SK-N-MC (cell line): ENCODE results near the gene TBC1D24.

Source experiments
- DNase-seq: peaks from one replicate; pipeline ENCODE4 v3.0.0-alpha.2; 2011; ENCODE audit warnings: low read depth, low spot score
- H3K27ac ChIP-seq: fragments of 200-600 bp; sonication (generic); 2 replicates; pipeline ENCODE4 v1.5.1; 2016; ENCODE audit warnings: mixed run types
- H3K36me3 ChIP-seq: fragments of 200-600 bp; sonication (generic); 2 replicates; pipeline ENCODE4 v1.6.1; 2017; ENCODE audit warnings: antibody characterized with exemption, low read length, mixed read lengths; ENCODE audit not compliant: insufficient read depth
- H3K4me3 ChIP-seq: fragments of 200-600 bp; sonication (generic); 2 replicates; pipeline ENCODE4 v1.5.1; 2016
- H3K9ac ChIP-seq: fragments of 200-600 bp; sonication (generic); 2 replicates; pipeline ENCODE4 v1.8.0; 2017; ENCODE audit warnings: mixed run types, mixed read lengths; ENCODE audit not compliant: insufficient read length
- H3K9me3 ChIP-seq: fragments of 200-600 bp; sonication (generic); 2 replicates; pipeline ENCODE4 v1.6.1; 2017; ENCODE audit warnings: low read depth, mild to moderate bottlenecking, antibody characterized with exemption, low read length, moderate library complexity, mixed read lengths
- EZH2 ChIP-seq: fragments of 200-600 bp; sonication (generic); IDR thresholded peaks from one replicate; pipeline ENCODE4 v1.6.1; 2017; ENCODE audit warnings: antibody characterized with exemption
- FOXP2 ChIP-seq: optimal IDR thresholded peaks from 2 replicates; pipeline ENCODE3; 2011; ENCODE audit warnings: mild to moderate bottlenecking, moderate library complexity; ENCODE audit not compliant: insufficient read depth; ENCODE audit errors: extremely low read length, control extremely low read depth
- POLR2AphosphoS5 ChIP-seq: IDR thresholded peaks from 2 replicates; pipeline ENCODE4 v1.6.1; 2012; ENCODE audit warnings: mild to moderate bottlenecking, low read depth, low read length, borderline replicate concordance

The TBC1D24 gene

DNA sequence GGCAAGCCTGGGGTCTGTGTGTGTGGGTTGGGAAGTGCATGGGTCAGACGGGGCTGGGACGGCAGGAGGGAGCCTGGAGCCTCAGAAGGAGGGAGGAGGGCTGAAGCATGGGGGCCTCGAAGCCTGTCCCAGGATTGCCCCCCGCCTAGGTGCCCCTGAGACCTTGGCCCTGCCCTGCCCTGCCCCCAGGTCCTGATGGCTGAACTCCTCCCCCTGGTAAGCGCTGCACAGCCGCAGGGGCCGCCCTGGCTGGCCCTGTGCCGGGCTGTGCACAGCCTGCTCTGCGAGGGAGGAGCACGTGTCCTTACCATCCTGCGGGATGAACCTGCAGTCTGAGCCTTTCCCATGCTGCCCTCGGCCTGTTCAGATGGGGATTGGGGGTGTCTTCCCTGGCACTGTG is 10.6 kb upstream of the TBC1D24 start:
- no peak overlapping the region for H3K27ac ChIP-seq
- no peak for DNase-seq
- H3K9me3 ChIP-seq, result no peaks in the 10 kb centered on the region
- no peak overlapping the region for H3K9ac ChIP-seq
- H3K4me3 ChIP-seq, result no peak overlapping the region
- TF ChIP-seq POLR2AphosphoS5 (no peak), EZH2 (no peak), FOXP2 (no peak)
- peaks cover 14% of the 10 kb centered on the region; the same call in 1 of the 2 replicates for H3K36me3 ChIP-seq

DNA sequence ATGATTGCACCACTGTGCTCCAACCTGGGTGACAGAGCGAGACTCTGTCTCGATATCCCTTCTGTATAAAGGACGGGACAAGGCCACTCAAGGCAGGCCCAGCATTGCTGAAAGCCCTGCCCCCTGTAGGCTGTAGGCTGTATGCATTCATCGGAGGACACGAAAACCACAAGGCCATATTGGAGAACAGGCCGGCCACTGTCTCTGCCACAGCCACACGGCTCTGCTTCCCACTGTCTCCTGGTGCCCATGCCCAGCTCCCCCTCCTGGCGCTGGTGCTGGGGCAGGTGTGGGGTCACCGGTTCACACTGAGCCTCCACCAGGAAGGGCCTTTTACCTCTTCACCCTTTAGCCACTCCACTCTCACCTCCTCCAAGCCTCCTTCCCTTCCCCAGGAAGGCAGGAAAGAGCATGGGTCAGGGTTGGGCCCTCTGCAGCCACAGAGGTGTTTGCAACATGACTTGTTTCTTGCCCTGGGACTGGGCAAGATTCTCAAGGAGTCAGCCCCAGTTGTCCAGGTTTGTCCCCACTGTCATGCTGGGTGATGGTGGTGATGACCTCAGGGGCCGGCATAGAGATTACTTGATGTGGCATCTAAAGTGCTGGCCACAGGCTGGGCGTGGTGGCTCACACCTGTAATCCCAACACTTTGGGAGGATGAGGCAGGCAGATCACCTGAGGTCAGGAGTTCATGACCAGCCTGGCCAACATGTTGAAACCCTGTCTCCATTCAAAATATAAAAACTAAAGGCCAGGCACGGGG is 9.1 kb upstream of the TBC1D24 start:
- DNase-seq, result no peak
- no peak overlapping the region for H3K9ac ChIP-seq
- peaks cover 14% of the 10 kb centered on the region; the same call in 1 of the 2 replicates for H3K36me3 ChIP-seq
- H3K27ac ChIP-seq, result no peak overlapping the region
- no peaks in the 10 kb centered on the region for H3K9me3 ChIP-seq
- no peak for TF ChIP-seq POLR2AphosphoS5
- no peak for TF ChIP-seq FOXP2
- TF ChIP-seq EZH2, result no peak
- no peak overlapping the region for H3K4me3 ChIP-seq

DNA sequence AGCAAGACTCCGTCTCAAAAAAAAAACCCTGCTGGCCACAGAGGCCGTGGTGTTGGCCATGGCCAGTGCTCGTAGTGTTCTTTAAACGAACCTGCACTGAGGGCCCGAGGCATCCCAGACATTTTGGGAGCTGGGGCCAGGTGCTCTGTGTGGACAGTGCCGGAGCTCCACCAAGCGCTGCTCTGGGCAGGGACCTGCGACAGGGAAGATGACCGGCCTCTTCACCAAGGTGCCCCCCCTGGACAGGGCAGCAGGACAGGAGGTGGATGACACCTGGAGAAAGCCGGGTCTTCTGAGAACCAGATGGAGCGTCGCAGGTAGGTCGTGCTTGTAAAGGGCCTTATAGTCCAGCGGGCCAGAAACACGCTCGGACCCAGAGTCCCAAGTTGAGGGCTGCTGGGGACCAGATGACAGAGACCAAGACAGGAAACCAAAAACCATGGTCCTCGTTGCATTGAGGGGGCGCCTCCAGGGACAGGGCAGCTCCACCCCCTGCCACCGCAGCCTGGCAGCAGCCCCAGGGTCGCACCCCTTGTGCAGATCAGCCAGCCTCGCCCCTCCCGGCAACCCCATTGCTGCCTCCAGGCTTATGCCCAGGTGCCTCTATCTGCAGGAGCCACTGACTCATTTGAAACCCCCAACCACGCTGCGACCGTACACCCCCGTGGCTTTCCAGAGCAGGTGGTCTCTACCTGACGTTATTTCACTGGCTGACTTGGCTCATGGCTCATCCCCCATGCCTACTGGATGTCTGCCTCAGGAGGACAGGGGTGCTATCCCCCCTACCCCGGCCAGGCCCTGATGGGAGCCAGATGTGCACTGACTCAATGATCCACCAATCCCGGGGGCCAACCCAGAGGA is 8.0 kb upstream of the TBC1D24 start:
- peaks cover 8% of the 10 kb centered on the region; the same call in 1 of the 2 replicates for H3K36me3 ChIP-seq
- DNase-seq, result no peak
- TF ChIP-seq POLR2AphosphoS5 (0 out of 2 replicates have a peak, but pooled peaks have one; percentile 10), FOXP2 (no peak)
- no peak overlapping the region for H3K9ac ChIP-seq
- H3K4me3 ChIP-seq, result no peak overlapping the region
- H3K27ac ChIP-seq, result peak overlapping the region; percentile 70; the same call in 1 of the 2 replicates
- no peaks in the 10 kb centered on the region for H3K9me3 ChIP-seq

DNA sequence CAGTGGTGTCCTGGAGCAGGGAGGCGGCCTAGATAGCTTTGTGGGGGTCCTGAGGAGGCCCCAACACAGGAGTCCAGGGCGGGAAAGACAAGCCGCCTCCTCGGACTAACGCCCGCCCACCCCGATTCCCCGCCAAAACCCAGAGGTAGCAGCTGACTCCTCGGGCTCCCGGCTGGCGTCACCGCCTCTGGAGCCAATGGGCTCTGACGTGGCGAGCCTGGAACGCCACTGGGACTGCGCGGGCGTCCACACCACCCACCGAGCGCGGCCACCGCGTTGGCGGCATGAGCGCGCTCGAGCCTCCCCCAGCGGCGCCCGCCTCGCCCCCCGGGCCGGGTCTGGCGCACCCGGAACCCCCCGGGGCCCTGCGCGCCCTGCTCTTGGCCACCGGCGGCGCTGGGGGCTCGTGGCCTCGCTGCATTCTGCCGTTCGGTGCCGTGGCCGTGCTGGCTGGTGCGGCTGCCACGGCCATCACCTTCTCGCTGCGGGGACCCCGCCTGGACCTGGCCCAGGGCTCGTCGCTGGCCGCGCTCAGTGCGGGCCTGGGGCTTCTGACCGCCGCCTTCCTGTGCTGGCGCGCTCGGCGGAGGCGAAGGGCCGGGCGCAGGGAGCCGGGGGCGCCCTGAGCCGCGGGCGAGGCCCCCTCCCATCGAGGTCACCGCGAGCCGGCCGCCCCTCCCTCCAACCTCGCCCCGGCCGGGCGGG is 7.2 kb upstream of the TBC1D24 start:
- H3K27ac ChIP-seq, result peak overlapping the region; percentile 89
- no peaks in the 10 kb centered on the region for H3K9me3 ChIP-seq
- DNase-seq, result no peak
- TF ChIP-seq FOXP2 (no peak), POLR2AphosphoS5 (peak; percentile 40; the same call in 1 of the 2 replicates), EZH2 (no peak)
- H3K9ac ChIP-seq, result peak overlapping the region; percentile 78
- H3K4me3 ChIP-seq, result peak overlapping the region; percentile 75
- H3K36me3 ChIP-seq, result peaks cover 2% of the 10 kb centered on the region; the same call in 1 of the 2 replicates

DNA sequence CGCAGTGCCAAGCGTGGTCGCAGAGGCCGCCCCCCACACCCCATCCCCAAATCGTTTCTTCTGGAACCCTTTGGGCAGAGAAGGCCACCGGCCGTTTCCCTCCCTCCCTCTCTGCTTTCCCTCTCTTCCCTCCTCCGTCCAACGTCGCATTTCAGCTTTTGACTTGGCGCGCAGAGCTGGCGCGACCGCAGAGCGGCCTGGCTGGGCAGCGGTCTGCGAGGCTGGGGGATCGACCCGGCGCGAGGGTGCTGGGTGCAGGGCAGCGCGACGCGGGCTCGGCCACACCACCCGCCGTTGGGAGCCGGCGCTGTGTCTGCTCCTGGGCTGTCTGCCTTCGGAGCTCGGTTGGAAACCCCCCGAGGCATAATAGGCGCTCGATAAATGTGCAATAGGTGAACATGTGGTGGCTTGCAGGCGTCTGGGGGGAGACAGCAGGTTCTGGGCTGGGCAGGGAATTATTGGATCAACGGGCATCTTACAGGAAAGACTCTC is 6.6 kb upstream of the TBC1D24 start:
- no peak for DNase-seq
- peak overlapping the region; percentile 75 for H3K4me3 ChIP-seq
- H3K9me3 ChIP-seq, result no peaks in the 10 kb centered on the region
- peak overlapping the region; percentile 89 for H3K27ac ChIP-seq
- H3K9ac ChIP-seq, result peak overlapping the region; percentile 78
- peak; percentile 31; the same call in 1 of the 2 replicates for TF ChIP-seq POLR2AphosphoS5
- TF ChIP-seq FOXP2, result no peak
- no peak for TF ChIP-seq EZH2
- H3K36me3 ChIP-seq, result no peaks in the 10 kb centered on the region

DNA sequence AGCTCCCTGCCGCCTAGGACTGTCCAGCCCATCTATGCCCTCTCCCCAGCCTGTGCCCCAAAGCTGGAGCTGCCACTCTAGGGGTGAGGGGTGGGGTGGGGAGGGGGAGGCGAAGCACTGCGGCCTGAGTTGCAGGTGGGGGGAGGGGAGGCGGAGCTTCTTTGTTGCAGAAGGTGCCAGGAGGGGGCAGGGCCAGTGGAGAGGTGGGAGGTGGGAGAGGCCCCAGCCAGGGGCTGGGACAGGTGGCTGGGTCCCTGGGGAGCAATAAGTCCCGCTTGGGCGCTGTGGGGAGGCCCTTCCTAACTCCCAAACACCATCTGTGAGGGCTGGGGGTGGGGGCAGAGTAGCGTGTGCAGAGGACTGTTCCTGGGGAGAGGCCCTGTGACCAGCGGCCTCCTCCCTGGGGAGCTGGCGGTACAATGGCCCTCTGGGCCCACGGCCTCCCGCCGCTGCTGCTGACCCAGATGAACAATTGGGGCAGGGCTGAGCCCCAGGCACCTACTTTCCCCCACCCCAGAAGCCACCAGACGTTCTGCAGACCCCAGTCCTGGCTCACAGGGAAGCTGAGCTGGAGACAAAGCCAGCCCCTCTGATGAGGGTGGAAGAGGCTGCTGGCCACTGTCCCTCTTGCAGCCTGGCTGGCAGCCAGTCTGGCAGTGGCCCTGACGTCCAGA is 6.1 kb upstream of the TBC1D24 start:
- TF ChIP-seq FOXP2 (no peak), EZH2 (no peak), POLR2AphosphoS5 (no peak; the same call in 1 of the 2 replicates)
- H3K27ac ChIP-seq, result peak overlapping the region; percentile 89
- no peak for DNase-seq

DNA sequence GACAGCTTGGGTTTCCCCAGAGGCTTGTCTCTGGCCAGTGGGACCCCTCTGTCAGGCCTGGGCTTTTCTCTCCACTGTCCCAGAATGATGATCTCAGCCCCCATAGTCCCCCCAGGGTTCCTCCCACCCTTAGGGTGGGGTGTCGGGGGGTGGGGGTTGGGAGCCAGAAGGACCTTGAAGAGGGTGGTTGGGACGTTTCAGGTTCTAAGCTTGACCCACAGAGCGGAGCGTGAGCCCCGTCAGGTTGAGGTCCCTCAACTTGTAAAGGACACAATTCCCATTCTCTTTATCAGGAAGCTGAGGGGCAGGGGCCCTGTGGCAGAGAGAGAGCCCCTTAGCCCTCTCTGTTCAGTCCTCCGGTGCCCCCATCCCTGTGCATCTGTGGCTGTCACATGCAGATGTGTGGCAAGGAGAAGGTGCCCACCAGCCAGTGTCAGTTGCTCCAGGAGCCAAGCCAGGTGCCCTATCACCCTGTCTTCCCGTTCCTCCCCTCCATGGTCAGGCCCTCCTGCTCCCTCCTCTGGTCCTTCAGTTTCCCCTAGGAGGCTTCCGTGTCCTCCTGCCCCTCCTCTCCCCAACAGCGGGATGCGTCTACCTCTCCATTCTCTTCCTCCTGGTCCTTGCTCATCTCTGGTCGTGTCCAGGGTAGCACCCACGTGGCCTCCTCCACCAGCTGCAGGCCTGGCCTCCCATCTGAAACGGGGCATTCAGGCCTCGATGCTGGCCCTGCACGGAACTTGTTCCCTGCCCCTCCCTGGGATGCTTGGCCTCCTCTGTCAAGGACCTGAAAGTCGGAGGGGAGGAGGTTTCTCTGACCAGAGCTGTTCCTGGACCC is 5.3 kb upstream of the TBC1D24 start:
- DNase-seq, result no peak
- Histone ChIP-seq H3K27ac (peak overlapping the region; percentile 89), H3K9me3 (no peaks in the 10 kb centered on the region), H3K4me3 (peak overlapping the region; percentile 75; the same call in 1 of the 2 replicates), H3K9ac (peak overlapping the region; percentile 51), H3K36me3 (no peaks in the 10 kb centered on the region)
- TF ChIP-seq EZH2 (no peak), POLR2AphosphoS5 (peak; percentile 10; the same call in 1 of the 2 replicates)

More for the DNA sequence above, 6.1 kb upstream of the TBC1D24 start:
- H3K36me3 ChIP-seq, result no peaks in the 10 kb centered on the region
- H3K4me3 ChIP-seq, result peak overlapping the region; percentile 75
- H3K9me3 ChIP-seq, result no peaks in the 10 kb centered on the region
- peak overlapping the region; percentile 78 for H3K9ac ChIP-seq

DNA sequence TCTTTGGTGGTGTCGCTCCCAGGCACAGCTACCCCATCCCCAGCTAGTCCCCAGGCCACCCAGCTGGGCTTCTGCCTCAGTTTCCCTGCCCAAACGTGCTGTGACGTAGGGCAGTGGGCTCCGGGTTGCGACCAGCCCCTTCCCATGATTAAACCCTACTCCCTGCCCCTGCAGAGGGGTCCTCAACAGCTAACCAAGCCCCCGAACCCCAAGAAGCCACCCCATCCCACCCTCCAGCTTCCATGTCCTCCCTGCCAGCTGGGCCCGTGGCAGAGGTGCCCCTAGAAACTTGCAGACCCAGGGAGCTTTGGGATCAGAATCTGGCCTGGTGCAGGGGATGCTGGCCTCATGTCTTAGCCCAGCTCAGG is 4.7 kb upstream of the TBC1D24 start:
- H3K36me3 ChIP-seq, result no peaks in the 10 kb centered on the region
- H3K9ac ChIP-seq, result no peak overlapping the region
- H3K4me3 ChIP-seq, result no peak overlapping the region
- peak overlapping the region; percentile 72; the same call in 1 of the 2 replicates for H3K27ac ChIP-seq
- no peak; the same call in 1 of the 2 replicates for TF ChIP-seq POLR2AphosphoS5
- H3K9me3 ChIP-seq, result no peaks in the 10 kb centered on the region
- DNase-seq, result no peak
